Measurements from ENCODE around the gene JPH3.

GRCh38 chr16:87712184-87712762 is 110.0 kb downstream of the JPH3 start:
- no peak for TF ChIP-seq GATA2 (IDR thresholded peaks at IDR 0.05; ENCODE audit: low read depth, low read length)
- TF ChIP-seq GATA3 (IDR thresholded peaks at IDR 0.05; ENCODE audit: low read depth, low read length), result no peak

All from SH-SY5Y (cell line).